ENCODE measurements around the gene EFNA1. TPM values are rescaled to one million over a fixed set of nuclear protein-coding genes. Genes with fewer than 3 reads are reported as not detected.
A peak's percentile ranks its signal among the peaks of the same experiment; 100 is the strongest.

The EFNA1 gene
- total and polyA plus RNA-seq, 2 of the 13 experiments (the other 11 are each of a cell fraction or from before 2014, with no cell fraction given), result 81.8 to 874 TPM

GRCh38 chr1:155127105-155127966 is at the start of gene EFNA1 (continued):
- TF ChIP-seq CREM (IDR thresholded peaks at IDR 0.05) (peak; percentile 94), CREM (CRISPR knock-in tag; IDR thresholded peaks at IDR 0.05) (no peak), HNF4A (CRISPR knock-in tag; IDR thresholded peaks at IDR 0.05) (peak; percentile 98), MED8 (CRISPR knock-in tag; IDR thresholded peaks at IDR 0.05; ENCODE audit: insufficient replicate concordance) (peak; percentile 94), CBFB (CRISPR knock-in tag; IDR thresholded peaks at IDR 0.05) (peak; percentile 60; the same call in 1 of the 2 replicates), MNT (IDR thresholded peaks at IDR 0.05) (peak; percentile 93), ZSCAN30 (CRISPR knock-in tag; IDR thresholded peaks at IDR 0.05) (peak; percentile 36; the same call in 1 of the 2 replicates), ZNF770 (CRISPR knock-in tag; IDR thresholded peaks at IDR 0.05) (peak; percentile 40), CHCHD3 (CRISPR knock-in tag; IDR thresholded peaks at IDR 0.05) (no peak), FOXA1 (IDR thresholded peaks at IDR 0.05) (peak; percentile 95), FOXA1 (CRISPR knock-in tag; IDR thresholded peaks at IDR 0.05) (peak; percentile 98), GLMP (CRISPR knock-in tag; IDR thresholded peaks at IDR 0.05; ENCODE audit: borderline replicate concordance) (no peak), ZNF737 (CRISPR knock-in tag; IDR thresholded peaks at IDR 0.05; ENCODE audit: borderline replicate concordance) (no peak), BRD4 (CRISPR knock-in tag; IDR thresholded peaks at IDR 0.05) (no peak), MATR3 (CRISPR knock-in tag; IDR thresholded peaks at IDR 0.05) (no peak), HOXA7 (CRISPR knock-in tag; IDR thresholded peaks at IDR 0.05) (peak; percentile 81), HOXA3 (CRISPR knock-in tag; IDR thresholded peaks at IDR 0.05) (peak; percentile 79), ZBTB26 (CRISPR knock-in tag; IDR thresholded peaks at IDR 0.05; ENCODE audit: borderline replicate concordance) (peak; percentile 83), HNRNPL (IDR thresholded peaks at IDR 0.05; ENCODE audit: low read depth, low read length) (peak; percentile 88), FOSL1 (CRISPR knock-in tag; IDR thresholded peaks at IDR 0.05; ENCODE audit: borderline replicate concordance) (no peak), CERS6 (CRISPR knock-in tag; IDR thresholded peaks at IDR 0.05) (no peak), ZSCAN9 (CRISPR knock-in tag; IDR thresholded peaks at IDR 0.05; ENCODE audit: borderline replicate concordance) (peak; percentile 57), SSRP1 (CRISPR knock-in tag; IDR thresholded peaks at IDR 0.05) (no peak), ZNF879 (CRISPR knock-in tag; IDR thresholded peaks at IDR 0.05) (0 out of 2 replicates have a peak, but pooled peaks have one; percentile 41), BCL6 (CRISPR knock-in tag; IDR thresholded peaks at IDR 0.05) (peak; percentile 92)

All from HepG2 (cell line).